GM19455 (cell line): Measurements from ENCODE around the gene BLMH.
"Not testable (repeated sequence)": the region's sequence is repeated elsewhere in the genome, so short reads cannot be mapped to it uniquely, and the experiment has no call there.

Source experiments
- ATAC-seq: cut with Tn5 transposase; IDR thresholded peaks from one replicate; pipeline ENCODE4 v1.9.1; 2021; ENCODE audit not compliant: unreplicated experiment

The BLMH gene

DNA sequence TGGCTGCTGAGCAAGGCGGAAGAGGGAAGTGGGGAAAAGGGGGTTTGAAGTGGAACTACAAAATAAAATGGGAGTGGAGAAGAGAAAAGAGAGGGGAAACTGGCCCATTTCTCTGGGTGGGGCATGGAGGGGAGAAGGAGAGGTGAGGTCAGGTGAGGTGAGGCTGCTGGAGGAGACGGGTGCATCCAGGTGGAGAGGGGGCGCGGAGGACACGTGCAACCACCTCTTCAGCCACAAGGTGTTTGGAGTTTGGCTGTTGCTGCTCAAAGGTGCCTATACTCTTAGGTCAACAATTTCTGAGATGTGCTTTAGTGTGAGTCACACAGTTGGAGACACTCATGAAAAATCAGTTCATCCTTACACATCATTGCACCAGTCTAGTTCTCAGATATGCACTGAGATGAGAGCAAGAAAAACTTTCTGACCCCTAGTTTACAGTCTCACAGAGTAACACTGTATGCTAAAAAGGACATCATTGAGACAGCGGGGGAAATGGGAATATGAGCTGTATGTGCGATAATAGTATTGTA is 61.1 kb downstream of the BLMH start:
- ATAC-seq = no peak

GRCh38 chr17:30230009-30230408 is 61.7 kb downstream of the BLMH start:
- ATAC-seq = not testable (repeated sequence)

DNA sequence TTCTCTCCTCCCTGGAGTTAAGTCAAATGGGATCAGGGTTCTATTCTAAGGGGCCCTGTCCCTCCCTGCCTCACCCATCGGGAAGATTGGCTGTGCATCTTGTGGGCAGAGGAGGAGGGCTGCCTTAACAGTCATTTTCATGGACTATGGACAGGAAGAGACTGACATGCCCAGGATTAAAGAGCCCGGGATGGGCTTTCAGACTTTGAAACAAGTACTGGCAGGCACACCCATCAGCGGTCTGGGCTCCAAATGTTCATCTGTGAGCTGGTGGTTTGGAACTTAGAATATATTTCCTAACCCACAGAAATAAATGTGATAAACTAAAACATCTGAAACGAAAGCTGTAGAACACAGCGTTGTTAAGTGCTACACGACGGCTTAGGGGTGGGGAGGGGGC is 62.7 kb downstream of the BLMH start:
- no peak for ATAC-seq

GRCh38 chr17:30228011-30228410 is 63.7 kb downstream of the BLMH start:
- no peak for ATAC-seq

GRCh38 chr17:30226878-30227277 is 64.9 kb downstream of the BLMH start:
- no peak for ATAC-seq

- no peak for ATAC-seq
Measured at GRCh38 chr17:30225919-30226553, 65.7 kb downstream of the BLMH start.

GRCh38 chr17:30225112-30225511 is 66.6 kb downstream of the BLMH start:
- no peak for ATAC-seq

GRCh38 chr17:30224419-30224960 is 67.3 kb downstream of the BLMH start:
- ATAC-seq = no peak

DNA sequence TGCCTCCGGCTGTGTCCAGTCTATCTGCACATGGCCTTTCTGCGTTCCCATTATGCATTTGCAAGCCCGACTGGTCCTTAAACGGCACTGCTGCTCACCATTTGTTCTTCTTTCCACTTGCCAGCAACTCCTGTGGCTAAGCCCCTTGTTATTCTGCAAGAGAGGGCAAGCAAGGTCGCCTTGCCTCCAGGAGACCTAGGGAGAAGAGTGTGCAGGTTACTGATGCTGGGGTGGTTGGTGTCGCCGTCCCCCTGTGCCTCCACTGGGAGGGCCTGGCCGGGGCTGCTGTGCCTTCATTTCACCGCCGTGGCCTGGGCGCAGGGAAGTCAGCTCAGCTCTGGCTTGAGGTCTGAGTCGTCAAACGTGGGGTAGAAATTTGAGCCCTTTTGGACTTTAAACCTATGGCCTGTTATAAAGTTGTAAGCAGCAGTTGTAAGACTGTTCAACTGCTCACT is 69.0 kb downstream of the BLMH start:
- ATAC-seq = no peak

DNA sequence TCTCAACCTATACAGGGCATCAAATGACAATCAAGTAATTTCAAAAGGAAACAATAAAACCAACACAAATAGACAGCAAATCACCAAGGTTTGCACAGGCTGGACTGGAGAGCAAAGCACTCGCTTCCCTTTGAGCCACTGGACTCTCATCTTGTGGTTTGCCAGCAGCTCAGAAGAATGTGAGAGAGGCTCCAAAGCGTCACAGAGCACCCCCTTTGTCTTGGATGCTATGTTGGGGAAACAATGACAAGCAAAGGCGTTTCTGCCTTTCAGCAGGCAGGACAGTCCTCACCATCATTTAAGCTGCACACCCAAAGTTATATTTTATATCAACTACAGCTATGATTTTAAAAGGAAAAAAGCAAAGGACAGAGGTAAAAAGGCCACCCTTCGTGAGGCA is 69.5 kb downstream of the BLMH start:
- ATAC-seq = no peak

- no peak for ATAC-seq
Measured at GRCh38 chr17:30221346-30221745, 70.4 kb downstream of the BLMH start.

GRCh38 chr17:30220414-30220813 is 71.3 kb downstream of the BLMH start:
- no peak for ATAC-seq

DNA sequence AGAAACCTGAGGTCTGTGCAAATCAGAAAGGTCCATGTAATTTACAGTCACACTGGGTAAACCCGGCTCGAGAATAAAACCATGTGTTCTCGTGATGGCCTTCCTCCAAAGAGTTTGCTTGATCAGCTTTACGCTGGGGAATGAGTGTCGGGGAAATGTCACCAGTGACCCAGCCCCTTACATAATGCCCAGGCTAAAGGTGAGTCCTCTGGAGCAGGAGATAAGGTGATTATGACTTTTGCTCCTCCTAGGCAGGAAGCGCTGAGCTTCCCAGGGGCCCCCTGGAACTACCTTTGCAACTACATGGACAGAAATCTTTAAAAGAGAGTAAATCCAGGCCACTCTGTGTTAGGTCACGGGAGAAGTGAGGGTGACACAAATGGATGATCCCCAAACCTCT is 71.9 kb downstream of the BLMH start:
- no peak for ATAC-seq

DNA sequence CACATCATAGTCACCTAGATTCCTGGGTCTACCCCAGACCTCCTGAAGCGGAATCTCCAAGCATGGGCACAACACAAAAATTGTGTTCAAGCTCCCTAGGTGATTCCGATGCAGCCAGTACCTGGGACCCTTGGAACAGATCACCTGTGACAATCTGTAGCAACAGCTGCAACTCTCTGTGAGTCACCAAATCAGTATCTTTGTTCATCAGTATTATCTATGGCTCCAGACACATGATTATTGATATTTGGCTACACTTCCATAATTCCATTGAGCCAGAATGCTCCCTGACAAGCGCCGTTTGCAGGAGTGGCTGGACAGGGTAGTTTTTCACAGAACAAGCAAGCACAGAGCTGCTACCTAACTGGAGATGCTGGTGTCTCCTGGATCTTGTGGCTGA is 72.4 kb downstream of the BLMH start:
- no peak for ATAC-seq

DNA sequence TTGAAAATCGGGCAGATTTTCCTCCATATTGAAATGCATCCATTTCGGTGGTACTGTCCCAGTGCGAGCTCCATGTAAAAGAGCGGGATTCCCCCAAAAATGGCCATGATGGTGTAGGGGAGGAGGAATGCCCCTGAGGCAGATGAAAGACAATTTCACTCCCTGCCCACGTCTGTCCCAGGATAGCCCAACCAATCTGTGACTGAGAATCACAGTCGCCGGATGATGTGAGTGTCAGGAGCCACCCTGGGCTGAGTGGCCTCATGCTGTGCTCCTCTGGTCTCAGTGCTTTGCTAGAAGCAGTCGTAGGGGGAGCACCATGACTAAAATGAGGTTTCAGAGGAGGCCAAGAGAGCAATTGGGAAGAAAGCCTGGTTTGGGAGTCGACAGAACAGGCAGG is 72.9 kb downstream of the BLMH start:
- no peak for ATAC-seq

- ATAC-seq = no peak
Measured at GRCh38 chr17:30217746-30218245, 73.9 kb downstream of the BLMH start.

GRCh38 chr17:30217054-30217453 is 74.7 kb downstream of the BLMH start:
- ATAC-seq = no peak

GRCh38 chr17:30212750-30213149 is 79.0 kb downstream of the BLMH start:
- no peak for ATAC-seq

GRCh38 chr17:30211371-30211770 is 80.4 kb downstream of the BLMH start:
- no peak for ATAC-seq

- ATAC-seq = no peak
Measured at GRCh38 chr17:30210901-30211300, 80.8 kb downstream of the BLMH start.

GRCh38 chr17:30210366-30210765 is 81.4 kb downstream of the BLMH start:
- ATAC-seq = no peak

- no peak for ATAC-seq
Measured at GRCh38 chr17:30209930-30210329, 81.8 kb downstream of the BLMH start.

GRCh38 chr17:30208214-30208613 is 83.5 kb downstream of the BLMH start:
- no peak for ATAC-seq
